WTC11 (cell line): ENCODE measurements around the gene RBBP6. TPM values are rescaled to one million over a fixed set of nuclear protein-coding genes. Genes with fewer than 3 reads are reported as not detected.

ENCODE experiments used
- ATAC-seq: fragments of 200-7000 bp; cut with Tn5 transposase; 2 replicates; pipeline ENCODE4 v1.10.0; 2021; ENCODE audit warnings: mild to moderate bottlenecking, moderate library complexity
- CTCF ChIA-PET: fragments of 300-600 bp; sonication (Branson Sonifier 250); formaldehyde crosslinking; loops from one replicate; lab custom pipeline; 2021; ENCODE audit warnings: antibody characterized with exemption; lab: Charles Lee
- POLR2A ChIA-PET: fragments of 350-600 bp; sonication (Branson Sonifier 250); formaldehyde crosslinking; loops from one replicate; lab custom pipeline; 2021; ENCODE audit warnings: antibody characterized with exemption; lab: Charles Lee
- DNase-seq: peaks from one replicate; pipeline ENCODE4 v3.0.0; 2021; ENCODE audit warnings: low spot score
- H3K27ac Mint-ChIP-seq: 2 replicates; pipeline ENCODE4 v1.8.0; 2021; ENCODE audit warnings: mixed read lengths
- H3K27me3 Mint-ChIP-seq: 2 replicates; pipeline ENCODE4 v1.8.0; 2021; ENCODE audit warnings: low read depth, mild to moderate bottlenecking, moderate library complexity, mixed read lengths
- H3K36me3 Mint-ChIP-seq: 2 replicates; pipeline ENCODE4 v1.8.0; 2021; ENCODE audit warnings: mixed read lengths
- H3K4me1 Mint-ChIP-seq: 2 replicates; pipeline ENCODE4 v1.8.0; 2022; ENCODE audit warnings: mixed read lengths
- H3K4me3 Mint-ChIP-seq: 2 replicates; pipeline ENCODE4 v1.8.0; 2021; ENCODE audit warnings: mild to moderate bottlenecking, moderate library complexity, mixed read lengths
- H3K9me3 Mint-ChIP-seq: 2 replicates; pipeline ENCODE4 v1.8.0; 2021; ENCODE audit warnings: mixed read lengths
- ELF4 ChIP-seq: sonication (generic); formaldehyde crosslinking; IDR thresholded peaks from 2 replicates; pipeline ENCODE4 v1.8.1; 2022; ENCODE audit warnings: low read depth, mild to moderate bottlenecking, moderate library complexity, missing genetic modification reagents
- FOXJ3 ChIP-seq: sonication (generic); formaldehyde crosslinking; IDR thresholded peaks from 2 replicates; pipeline ENCODE4 v1.9.0; 2021; ENCODE audit warnings: missing genetic modification reagents, mild to moderate bottlenecking, borderline replicate concordance
- FOXK1 ChIP-seq: sonication (generic); formaldehyde crosslinking; IDR thresholded peaks from 2 replicates; pipeline ENCODE4 v1.8.0; 2022; ENCODE audit warnings: mild to moderate bottlenecking, moderate library complexity, missing genetic modification reagents
- JUN ChIP-seq: sonication (generic); formaldehyde crosslinking; IDR thresholded peaks from 2 replicates; pipeline ENCODE4 v1.8.0; 2023; ENCODE audit warnings: mild to moderate bottlenecking, missing genetic modification reagents
- MYBL2 ChIP-seq: sonication (generic); formaldehyde crosslinking; IDR thresholded peaks from 2 replicates; pipeline ENCODE4 v1.8.1; 2023; ENCODE audit warnings: mild to moderate bottlenecking, moderate library complexity, missing genetic modification reagents
- NR3C1 ChIP-seq: sonication (generic); formaldehyde crosslinking; conservative IDR thresholded peaks from 2 replicates; pipeline ENCODE4 v1.8.1; 2023; ENCODE audit warnings: low read depth, mild to moderate bottlenecking, missing genetic modification reagents
- ZNF219 ChIP-seq: sonication (generic); formaldehyde crosslinking; IDR thresholded peaks from 2 replicates; pipeline ENCODE4 v1.8.0; 2023; ENCODE audit warnings: missing genetic modification reagents, mild to moderate bottlenecking, borderline replicate concordance
- ZNF416 ChIP-seq: fragments of 250-450 bp; sonication (Bioruptor Pico); IDR thresholded peaks from 2 replicates; pipeline ENCODE4 v1.9.0; 2021; ENCODE audit warnings: mild to moderate bottlenecking, inconsistent platforms
- total RNA-seq: library from RNA; stranded (reverse); gene quantifications from 3 replicates; pipeline ENCODE4 v1.2.3, GENCODE V29; 2021
- TF ChIP-seq, protein P1 (sequence below): fragments of 250-450 bp; sonication (Bioruptor Pico); IDR thresholded peaks from 2 replicates; pipeline ENCODE4 v1.9.0; 2021; ENCODE audit warnings: mild to moderate bottlenecking, borderline replicate concordance
- TF ChIP-seq, protein P2 (sequence below): sonication (generic); formaldehyde crosslinking; IDR thresholded peaks from 2 replicates; pipeline ENCODE4 v1.8.1; 2022; ENCODE audit warnings: missing genetic modification reagents, borderline replicate concordance
- TF ChIP-seq, protein P3 (sequence below): sonication (generic); formaldehyde crosslinking; IDR thresholded peaks from 2 replicates; pipeline ENCODE4 v1.8.0; 2022; ENCODE audit warnings: mild to moderate bottlenecking, missing genetic modification reagents
- TF ChIP-seq, protein P4 (sequence below): sonication (generic); formaldehyde crosslinking; IDR thresholded peaks from 2 replicates; pipeline ENCODE4 v1.8.0; 2022; ENCODE audit warnings: mild to moderate bottlenecking, missing genetic modification reagents
- TF ChIP-seq, protein P5 (sequence below): sonication (generic); formaldehyde crosslinking; IDR thresholded peaks from 2 replicates; pipeline ENCODE4 v1.8.0; 2023; ENCODE audit warnings: missing genetic modification reagents, mild to moderate bottlenecking, borderline replicate concordance
- TF ChIP-seq, protein P6 (sequence below): fragments of 250-450 bp; sonication (Bioruptor Pico); IDR thresholded peaks from 2 replicates; pipeline ENCODE4 v1.9.0; 2021; ENCODE audit warnings: mild to moderate bottlenecking
- TF ChIP-seq, protein P7 (sequence below): sonication (generic); formaldehyde crosslinking; conservative IDR thresholded peaks from 2 replicates; pipeline ENCODE4 v1.8.1; 2023; ENCODE audit warnings: mild to moderate bottlenecking, low read depth, missing genetic modification reagents, moderate library complexity

The RBBP6 gene
- total RNA-seq, 1 experiment from 2014 or later: 62.4 TPM

DNA sequence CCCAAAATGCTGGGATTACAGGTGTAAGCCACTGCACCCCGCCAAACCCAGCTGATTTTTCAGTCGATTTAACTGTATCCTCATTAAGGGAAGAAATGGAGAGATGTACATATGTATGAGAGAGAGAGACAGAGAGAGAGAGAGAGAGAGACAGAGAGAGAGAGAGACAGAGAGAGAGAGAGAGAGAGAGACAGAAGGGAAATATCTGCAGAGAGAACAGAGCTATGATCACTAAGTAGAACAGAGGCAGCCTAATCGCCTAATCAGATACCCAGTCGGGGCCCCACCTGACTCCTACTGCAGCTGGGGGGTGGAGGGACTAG lies 70.0 kb downstream of the RBBP6 start (continued):
- TF ChIP-seq, protein P1, sequence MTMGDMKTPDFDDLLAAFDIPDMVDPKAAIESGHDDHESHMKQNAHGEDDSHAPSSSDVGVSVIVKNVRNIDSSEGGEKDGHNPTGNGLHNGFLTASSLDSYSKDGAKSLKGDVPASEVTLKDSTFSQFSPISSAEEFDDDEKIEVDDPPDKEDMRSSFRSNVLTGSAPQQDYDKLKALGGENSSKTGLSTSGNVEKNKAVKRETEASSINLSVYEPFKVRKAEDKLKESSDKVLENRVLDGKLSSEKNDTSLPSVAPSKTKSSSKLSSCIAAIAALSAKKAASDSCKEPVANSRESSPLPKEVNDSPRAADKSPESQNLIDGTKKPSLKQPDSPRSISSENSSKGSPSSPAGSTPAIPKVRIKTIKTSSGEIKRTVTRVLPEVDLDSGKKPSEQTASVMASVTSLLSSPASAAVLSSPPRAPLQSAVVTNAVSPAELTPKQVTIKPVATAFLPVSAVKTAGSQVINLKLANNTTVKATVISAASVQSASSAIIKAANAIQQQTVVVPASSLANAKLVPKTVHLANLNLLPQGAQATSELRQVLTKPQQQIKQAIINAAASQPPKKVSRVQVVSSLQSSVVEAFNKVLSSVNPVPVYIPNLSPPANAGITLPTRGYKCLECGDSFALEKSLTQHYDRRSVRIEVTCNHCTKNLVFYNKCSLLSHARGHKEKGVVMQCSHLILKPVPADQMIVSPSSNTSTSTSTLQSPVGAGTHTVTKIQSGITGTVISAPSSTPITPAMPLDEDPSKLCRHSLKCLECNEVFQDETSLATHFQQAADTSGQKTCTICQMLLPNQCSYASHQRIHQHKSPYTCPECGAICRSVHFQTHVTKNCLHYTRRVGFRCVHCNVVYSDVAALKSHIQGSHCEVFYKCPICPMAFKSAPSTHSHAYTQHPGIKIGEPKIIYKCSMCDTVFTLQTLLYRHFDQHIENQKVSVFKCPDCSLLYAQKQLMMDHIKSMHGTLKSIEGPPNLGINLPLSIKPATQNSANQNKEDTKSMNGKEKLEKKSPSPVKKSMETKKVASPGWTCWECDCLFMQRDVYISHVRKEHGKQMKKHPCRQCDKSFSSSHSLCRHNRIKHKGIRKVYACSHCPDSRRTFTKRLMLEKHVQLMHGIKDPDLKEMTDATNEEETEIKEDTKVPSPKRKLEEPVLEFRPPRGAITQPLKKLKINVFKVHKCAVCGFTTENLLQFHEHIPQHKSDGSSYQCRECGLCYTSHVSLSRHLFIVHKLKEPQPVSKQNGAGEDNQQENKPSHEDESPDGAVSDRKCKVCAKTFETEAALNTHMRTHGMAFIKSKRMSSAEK (CRISPR knock-in tag): no peak
- TF ChIP-seq MYBL2 (CRISPR knock-in tag) (no peak), FOXK1 (CRISPR knock-in tag) (no peak), ZNF219 (CRISPR knock-in tag) (no peak)

DNA sequence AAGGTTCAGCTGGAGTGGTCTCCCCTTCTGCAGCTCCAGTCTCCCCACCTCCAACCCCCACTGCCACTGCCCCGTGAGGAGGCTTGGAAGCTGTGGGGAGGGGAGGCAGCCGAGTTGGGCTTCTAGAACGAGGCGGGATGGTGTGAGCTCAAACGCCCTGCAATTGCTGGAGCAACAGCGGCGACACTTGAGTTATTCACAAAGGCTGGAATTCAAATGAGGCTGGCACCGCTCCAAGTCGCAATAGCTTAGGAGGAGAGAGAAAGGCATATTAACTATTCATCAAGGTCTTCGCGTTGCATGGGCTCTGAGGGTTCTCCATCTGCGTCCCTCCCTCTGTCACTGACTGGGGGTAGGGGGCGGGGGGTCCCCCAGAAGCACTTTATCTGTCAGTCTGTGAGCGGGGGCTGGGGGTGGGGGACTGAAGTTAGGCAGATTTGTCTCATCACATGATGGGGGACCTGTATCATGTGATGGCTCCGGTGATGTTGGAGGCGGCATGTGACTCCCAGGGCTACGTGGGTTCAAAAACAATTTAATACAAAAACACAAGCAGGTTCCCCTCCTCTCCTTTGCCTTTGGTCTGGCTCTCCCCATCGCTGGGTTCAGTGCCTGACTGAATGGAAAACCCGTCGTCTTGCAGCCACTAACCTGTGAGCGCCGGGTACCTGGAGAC lies 70.5 kb downstream of the RBBP6 start:
- peak; percentile 66 for ATAC-seq
- ChIA-PET POLR2A (interaction anchor here (0.8 kb wide), 1 partner anchor 10 kb away, joined by 3 read pairs; no protein-coding TSS in a partner anchor), CTCF (interaction anchor here (0.5 to 1.3 kb wide), 5 partner anchors 41 to 105 kb away, joined by 3 read pairs; no protein-coding TSS in a partner anchor)
- Mint-ChIP-seq H3K4me1 (peaks cover 11% of the 10 kb centered on the region; the same call in 1 of the 2 replicates), H3K36me3 (no peaks in the 10 kb centered on the region), H3K4me3 (peak overlapping the region; percentile 84), H3K27me3 (peaks cover 42% of the 10 kb centered on the region), H3K27ac (no peak overlapping the region), H3K9me3 (no peaks in the 10 kb centered on the region)
- peak; percentile 52 for DNase-seq
- TF ChIP-seq, protein P2, sequence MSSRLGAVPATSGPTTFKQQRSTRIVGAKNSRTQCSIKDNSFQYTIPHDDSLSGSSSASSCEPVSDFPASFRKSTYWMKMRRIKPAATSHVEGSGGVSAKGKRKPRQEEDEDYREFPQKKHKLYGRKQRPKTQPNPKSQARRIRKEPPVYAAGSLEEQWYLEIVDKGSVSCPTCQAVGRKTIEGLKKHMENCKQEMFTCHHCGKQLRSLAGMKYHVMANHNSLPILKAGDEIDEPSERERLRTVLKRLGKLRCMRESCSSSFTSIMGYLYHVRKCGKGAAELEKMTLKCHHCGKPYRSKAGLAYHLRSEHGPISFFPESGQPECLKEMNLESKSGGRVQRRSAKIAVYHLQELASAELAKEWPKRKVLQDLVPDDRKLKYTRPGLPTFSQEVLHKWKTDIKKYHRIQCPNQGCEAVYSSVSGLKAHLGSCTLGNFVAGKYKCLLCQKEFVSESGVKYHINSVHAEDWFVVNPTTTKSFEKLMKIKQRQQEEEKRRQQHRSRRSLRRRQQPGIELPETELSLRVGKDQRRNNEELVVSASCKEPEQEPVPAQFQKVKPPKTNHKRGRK (CRISPR knock-in tag): no peak
- TF ChIP-seq, protein P3, sequence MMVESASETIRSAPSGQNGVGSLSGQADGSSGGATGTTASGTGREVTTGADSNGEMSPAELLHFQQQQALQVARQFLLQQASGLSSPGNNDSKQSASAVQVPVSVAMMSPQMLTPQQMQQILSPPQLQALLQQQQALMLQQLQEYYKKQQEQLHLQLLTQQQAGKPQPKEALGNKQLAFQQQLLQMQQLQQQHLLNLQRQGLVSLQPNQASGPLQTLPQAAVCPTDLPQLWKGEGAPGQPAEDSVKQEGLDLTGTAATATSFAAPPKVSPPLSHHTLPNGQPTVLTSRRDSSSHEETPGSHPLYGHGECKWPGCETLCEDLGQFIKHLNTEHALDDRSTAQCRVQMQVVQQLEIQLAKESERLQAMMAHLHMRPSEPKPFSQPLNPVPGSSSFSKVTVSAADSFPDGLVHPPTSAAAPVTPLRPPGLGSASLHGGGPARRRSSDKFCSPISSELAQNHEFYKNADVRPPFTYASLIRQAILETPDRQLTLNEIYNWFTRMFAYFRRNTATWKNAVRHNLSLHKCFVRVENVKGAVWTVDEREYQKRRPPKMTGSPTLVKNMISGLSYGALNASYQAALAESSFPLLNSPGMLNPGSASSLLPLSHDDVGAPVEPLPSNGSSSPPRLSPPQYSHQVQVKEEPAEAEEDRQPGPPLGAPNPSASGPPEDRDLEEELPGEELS (CRISPR knock-in tag): no peak
- TF ChIP-seq, protein P4, sequence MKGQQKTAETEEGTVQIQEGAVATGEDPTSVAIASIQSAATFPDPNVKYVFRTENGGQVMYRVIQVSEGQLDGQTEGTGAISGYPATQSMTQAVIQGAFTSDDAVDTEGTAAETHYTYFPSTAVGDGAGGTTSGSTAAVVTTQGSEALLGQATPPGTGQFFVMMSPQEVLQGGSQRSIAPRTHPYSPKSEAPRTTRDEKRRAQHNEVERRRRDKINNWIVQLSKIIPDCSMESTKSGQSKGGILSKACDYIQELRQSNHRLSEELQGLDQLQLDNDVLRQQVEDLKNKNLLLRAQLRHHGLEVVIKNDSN (CRISPR knock-in tag): peak; percentile 93
- TF ChIP-seq, protein P5, sequence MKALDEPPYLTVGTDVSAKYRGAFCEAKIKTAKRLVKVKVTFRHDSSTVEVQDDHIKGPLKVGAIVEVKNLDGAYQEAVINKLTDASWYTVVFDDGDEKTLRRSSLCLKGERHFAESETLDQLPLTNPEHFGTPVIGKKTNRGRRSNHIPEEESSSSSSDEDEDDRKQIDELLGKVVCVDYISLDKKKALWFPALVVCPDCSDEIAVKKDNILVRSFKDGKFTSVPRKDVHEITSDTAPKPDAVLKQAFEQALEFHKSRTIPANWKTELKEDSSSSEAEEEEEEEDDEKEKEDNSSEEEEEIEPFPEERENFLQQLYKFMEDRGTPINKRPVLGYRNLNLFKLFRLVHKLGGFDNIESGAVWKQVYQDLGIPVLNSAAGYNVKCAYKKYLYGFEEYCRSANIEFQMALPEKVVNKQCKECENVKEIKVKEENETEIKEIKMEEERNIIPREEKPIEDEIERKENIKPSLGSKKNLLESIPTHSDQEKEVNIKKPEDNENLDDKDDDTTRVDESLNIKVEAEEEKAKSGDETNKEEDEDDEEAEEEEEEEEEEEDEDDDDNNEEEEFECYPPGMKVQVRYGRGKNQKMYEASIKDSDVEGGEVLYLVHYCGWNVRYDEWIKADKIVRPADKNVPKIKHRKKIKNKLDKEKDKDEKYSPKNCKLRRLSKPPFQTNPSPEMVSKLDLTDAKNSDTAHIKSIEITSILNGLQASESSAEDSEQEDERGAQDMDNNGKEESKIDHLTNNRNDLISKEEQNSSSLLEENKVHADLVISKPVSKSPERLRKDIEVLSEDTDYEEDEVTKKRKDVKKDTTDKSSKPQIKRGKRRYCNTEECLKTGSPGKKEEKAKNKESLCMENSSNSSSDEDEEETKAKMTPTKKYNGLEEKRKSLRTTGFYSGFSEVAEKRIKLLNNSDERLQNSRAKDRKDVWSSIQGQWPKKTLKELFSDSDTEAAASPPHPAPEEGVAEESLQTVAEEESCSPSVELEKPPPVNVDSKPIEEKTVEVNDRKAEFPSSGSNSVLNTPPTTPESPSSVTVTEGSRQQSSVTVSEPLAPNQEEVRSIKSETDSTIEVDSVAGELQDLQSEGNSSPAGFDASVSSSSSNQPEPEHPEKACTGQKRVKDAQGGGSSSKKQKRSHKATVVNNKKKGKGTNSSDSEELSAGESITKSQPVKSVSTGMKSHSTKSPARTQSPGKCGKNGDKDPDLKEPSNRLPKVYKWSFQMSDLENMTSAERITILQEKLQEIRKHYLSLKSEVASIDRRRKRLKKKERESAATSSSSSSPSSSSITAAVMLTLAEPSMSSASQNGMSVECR (CRISPR knock-in tag): no peak
- TF ChIP-seq ELF4 (CRISPR knock-in tag) (no peak), NR3C1 (CRISPR knock-in tag) (no peak), ZNF416 (CRISPR knock-in tag) (no peak), JUN (no peak), FOXJ3 (CRISPR knock-in tag) (no peak)
- TF ChIP-seq, protein P6, sequence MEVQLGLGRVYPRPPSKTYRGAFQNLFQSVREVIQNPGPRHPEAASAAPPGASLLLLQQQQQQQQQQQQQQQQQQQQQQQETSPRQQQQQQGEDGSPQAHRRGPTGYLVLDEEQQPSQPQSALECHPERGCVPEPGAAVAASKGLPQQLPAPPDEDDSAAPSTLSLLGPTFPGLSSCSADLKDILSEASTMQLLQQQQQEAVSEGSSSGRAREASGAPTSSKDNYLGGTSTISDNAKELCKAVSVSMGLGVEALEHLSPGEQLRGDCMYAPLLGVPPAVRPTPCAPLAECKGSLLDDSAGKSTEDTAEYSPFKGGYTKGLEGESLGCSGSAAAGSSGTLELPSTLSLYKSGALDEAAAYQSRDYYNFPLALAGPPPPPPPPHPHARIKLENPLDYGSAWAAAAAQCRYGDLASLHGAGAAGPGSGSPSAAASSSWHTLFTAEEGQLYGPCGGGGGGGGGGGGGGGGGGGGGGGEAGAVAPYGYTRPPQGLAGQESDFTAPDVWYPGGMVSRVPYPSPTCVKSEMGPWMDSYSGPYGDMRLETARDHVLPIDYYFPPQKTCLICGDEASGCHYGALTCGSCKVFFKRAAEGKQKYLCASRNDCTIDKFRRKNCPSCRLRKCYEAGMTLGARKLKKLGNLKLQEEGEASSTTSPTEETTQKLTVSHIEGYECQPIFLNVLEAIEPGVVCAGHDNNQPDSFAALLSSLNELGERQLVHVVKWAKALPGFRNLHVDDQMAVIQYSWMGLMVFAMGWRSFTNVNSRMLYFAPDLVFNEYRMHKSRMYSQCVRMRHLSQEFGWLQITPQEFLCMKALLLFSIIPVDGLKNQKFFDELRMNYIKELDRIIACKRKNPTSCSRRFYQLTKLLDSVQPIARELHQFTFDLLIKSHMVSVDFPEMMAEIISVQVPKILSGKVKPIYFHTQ: no peak
- TF ChIP-seq, protein P7, sequence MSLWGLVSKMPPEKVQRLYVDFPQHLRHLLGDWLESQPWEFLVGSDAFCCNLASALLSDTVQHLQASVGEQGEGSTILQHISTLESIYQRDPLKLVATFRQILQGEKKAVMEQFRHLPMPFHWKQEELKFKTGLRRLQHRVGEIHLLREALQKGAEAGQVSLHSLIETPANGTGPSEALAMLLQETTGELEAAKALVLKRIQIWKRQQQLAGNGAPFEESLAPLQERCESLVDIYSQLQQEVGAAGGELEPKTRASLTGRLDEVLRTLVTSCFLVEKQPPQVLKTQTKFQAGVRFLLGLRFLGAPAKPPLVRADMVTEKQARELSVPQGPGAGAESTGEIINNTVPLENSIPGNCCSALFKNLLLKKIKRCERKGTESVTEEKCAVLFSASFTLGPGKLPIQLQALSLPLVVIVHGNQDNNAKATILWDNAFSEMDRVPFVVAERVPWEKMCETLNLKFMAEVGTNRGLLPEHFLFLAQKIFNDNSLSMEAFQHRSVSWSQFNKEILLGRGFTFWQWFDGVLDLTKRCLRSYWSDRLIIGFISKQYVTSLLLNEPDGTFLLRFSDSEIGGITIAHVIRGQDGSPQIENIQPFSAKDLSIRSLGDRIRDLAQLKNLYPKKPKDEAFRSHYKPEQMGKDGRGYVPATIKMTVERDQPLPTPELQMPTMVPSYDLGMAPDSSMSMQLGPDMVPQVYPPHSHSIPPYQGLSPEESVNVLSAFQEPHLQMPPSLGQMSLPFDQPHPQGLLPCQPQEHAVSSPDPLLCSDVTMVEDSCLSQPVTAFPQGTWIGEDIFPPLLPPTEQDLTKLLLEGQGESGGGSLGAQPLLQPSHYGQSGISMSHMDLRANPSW (CRISPR knock-in tag): no peak
